Measurements from ENCODE around the gene LBHD2. TPM values are rescaled to one million over a fixed set of nuclear protein-coding genes. Genes with fewer than 3 reads are reported as not detected.

LBHD2 gene
- total RNA-seq, 1 donor from 2014 or later = not detected

GRCh38 chr14:103127356-103127755 lies 43.3 kb downstream of the LBHD2 start:
- Mint-ChIP-seq H3K4me1 (peaks cover 21% of the 10 kb centered on the region), H3K4me3 (peak overlapping the region; percentile 46), H3K27ac (no peak overlapping the region), H3K9me3 (no peaks in the 10 kb centered on the region), H3K36me3 (no peaks in the 10 kb centered on the region), H3K27me3 (ENCODE audit: insufficient read depth, low read depth) (peaks cover 19% of the 10 kb centered on the region)
- Histone ChIP-seq H3F3A (ENCODE audit: low read depth) (peaks cover 21% of the 10 kb centered on the region), H3K9me3 (ENCODE audit: low read depth) (no peaks in the 10 kb centered on the region), H3K79me2 (ENCODE audit: low read depth) (no peaks in the 10 kb centered on the region), H3K27ac (no peak overlapping the region), H3K9ac (no peak overlapping the region), H3K4me1 (peaks cover 12% of the 10 kb centered on the region), H2AFZ (replicated peaks) (no peak overlapping the region), H3K4me3 (no peak overlapping the region), H3K4me2 (peak overlapping the region; percentile 49), H4K20me1 (ENCODE audit: low read depth) (peaks cover 14% of the 10 kb centered on the region), H3K27me3 (peaks cover 61% of the 10 kb centered on the region), H3K36me3 (no peaks in the 10 kb centered on the region)
- DNase-seq (ENCODE audit: low spot score) = no peak
- no peak for TF ChIP-seq EZH2phosphoT487 (IDR thresholded peaks at IDR 0.05)
- no peak for TF ChIP-seq CTCF (IDR thresholded peaks at IDR 0.05)
- TF ChIP-seq EZH2 (IDR thresholded peaks at IDR 0.05) = no peak

- Mint-ChIP-seq H3K4me3 (peak overlapping the region; percentile 46), H3K36me3 (no peaks in the 10 kb centered on the region), H3K9me3 (no peaks in the 10 kb centered on the region), H3K27me3 (ENCODE audit: insufficient read depth, low read depth) (peaks cover 19% of the 10 kb centered on the region), H3K4me1 (peaks cover 26% of the 10 kb centered on the region), H3K27ac (no peak overlapping the region)
- H3F3A ChIP-seq (ENCODE audit: low read depth) = peaks cover 14% of the 10 kb centered on the region
- H3K9ac ChIP-seq = no peak overlapping the region
- no peaks in the 10 kb centered on the region for H3K9me3 ChIP-seq (ENCODE audit: low read depth)
- H4K20me1 ChIP-seq (ENCODE audit: low read depth) = peaks cover 14% of the 10 kb centered on the region
- no peak overlapping the region for H3K4me2 ChIP-seq
- no peak overlapping the region for H3K4me3 ChIP-seq
- H3K4me1 ChIP-seq = peaks cover 6% of the 10 kb centered on the region
- no peaks in the 10 kb centered on the region for H3K79me2 ChIP-seq (ENCODE audit: low read depth)
- H2AFZ ChIP-seq (replicated peaks) = no peak overlapping the region
- DNase-seq (ENCODE audit: low spot score) = no peak
- TF ChIP-seq EZH2 (IDR thresholded peaks at IDR 0.05) (no peak), EZH2phosphoT487 (IDR thresholded peaks at IDR 0.05) (no peak), CTCF (IDR thresholded peaks at IDR 0.05) (no peak)
- H3K27ac ChIP-seq = no peak overlapping the region
- no peaks in the 10 kb centered on the region for H3K36me3 ChIP-seq
- H3K27me3 ChIP-seq = peaks cover 55% of the 10 kb centered on the region
These were observed 44.0 kb downstream of the LBHD2 start for GRCh38 chr14:103127861-103128598.

- Histone ChIP-seq H3K4me3 (no peak overlapping the region), H3K9ac (no peak overlapping the region), H3K27ac (no peak overlapping the region), H3F3A (ENCODE audit: low read depth) (peaks cover 14% of the 10 kb centered on the region), H3K36me3 (no peaks in the 10 kb centered on the region), H4K20me1 (ENCODE audit: low read depth) (peaks cover 14% of the 10 kb centered on the region), H3K9me3 (ENCODE audit: low read depth) (no peaks in the 10 kb centered on the region), H3K79me2 (ENCODE audit: low read depth) (no peaks in the 10 kb centered on the region), H3K4me2 (no peak overlapping the region), H3K4me1 (no peaks in the 10 kb centered on the region), H3K27me3 (peaks cover 47% of the 10 kb centered on the region), H2AFZ (replicated peaks) (no peak overlapping the region)
- Mint-ChIP-seq H3K36me3 (no peaks in the 10 kb centered on the region), H3K4me3 (no peak overlapping the region), H3K9me3 (no peaks in the 10 kb centered on the region), H3K4me1 (peaks cover 26% of the 10 kb centered on the region), H3K27me3 (ENCODE audit: insufficient read depth, low read depth) (peaks cover 19% of the 10 kb centered on the region), H3K27ac (no peak overlapping the region)
- no peak for DNase-seq (ENCODE audit: low spot score)
- no peak for TF ChIP-seq EZH2phosphoT487 (IDR thresholded peaks at IDR 0.05)
- no peak for TF ChIP-seq CTCF (IDR thresholded peaks at IDR 0.05)
- TF ChIP-seq EZH2 (IDR thresholded peaks at IDR 0.05) = no peak
These were observed 44.8 kb downstream of the LBHD2 start for GRCh38 chr14:103128631-103129300.

Measured in neural progenitor cell (in vitro differentiated cells).